SH-SY5Y (cell line): ENCODE results near the gene TCF15.

Experiments
- GATA2 ChIP-seq: IDR thresholded peaks from 2 replicates; pipeline ENCODE4 v1.6.1; 2011; ENCODE audit warnings: mild to moderate bottlenecking, low read depth, low read length
- GATA3 ChIP-seq: IDR thresholded peaks from 2 replicates; pipeline ENCODE4 v1.6.1; 2011; ENCODE audit warnings: low read depth, mild to moderate bottlenecking, low read length, moderate library complexity

DNA sequence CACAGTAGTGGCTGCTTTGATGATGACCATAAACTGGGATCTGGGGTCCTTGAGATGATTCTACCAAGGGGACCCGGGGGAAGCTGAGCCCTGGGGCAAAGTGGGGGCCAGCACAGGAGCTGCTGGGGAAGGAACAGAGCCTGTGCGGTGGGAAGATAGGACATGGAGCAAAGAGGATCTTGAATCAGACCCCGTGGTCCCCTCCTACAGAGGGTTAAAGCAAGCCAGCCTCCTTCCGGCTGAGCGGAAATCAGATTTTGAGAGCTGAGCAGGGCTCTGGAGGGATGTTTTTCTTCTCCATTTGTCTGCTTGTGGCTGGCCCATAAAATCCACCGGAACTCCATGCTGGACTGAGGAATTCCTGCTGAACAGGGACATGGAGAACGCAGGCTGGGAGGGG, 10.1 kb upstream of the TCF15 start:
- TF ChIP-seq GATA3 (no peak), GATA2 (no peak)
